Calu3 (cell line): ENCODE measurements around the gene MZT1. TPM values are rescaled to one million over a fixed set of nuclear protein-coding genes. Genes with fewer than 3 reads are reported as not detected.

Experiments used
- BruUV-seq: library from RNA; stranded (reverse); fragments of 400-500 nt; replicated peaks from 2 replicates; lab custom pipeline; 2021; lab: Mats Ljungman, UMichigan
- CTCF ChIA-PET: fragments of 300-600 bp; sonication (Branson Sonifier 250); formaldehyde crosslinking; loops from one replicate; lab custom pipeline; 2022; ENCODE audit warnings: antibody characterized with exemption; lab: Charles Lee
- DNase-seq: peaks from one replicate; pipeline ENCODE4 v3.0.0; 2022
- H3K27ac Mint-ChIP-seq: one replicate; pipeline ENCODE4 v1.8.0; 2022; ENCODE audit warnings: mixed read lengths; ENCODE audit not compliant: unreplicated experiment
- H3K27me3 Mint-ChIP-seq: one replicate; pipeline ENCODE4 v1.8.0; 2022; ENCODE audit warnings: mixed read lengths; ENCODE audit not compliant: unreplicated experiment
- H3K36me3 Mint-ChIP-seq: one replicate; pipeline ENCODE4 v1.8.0; 2022; ENCODE audit warnings: mild to moderate bottlenecking, moderate library complexity, mixed read lengths; ENCODE audit not compliant: insufficient read depth, unreplicated experiment
- H3K4me1 Mint-ChIP-seq: one replicate; pipeline ENCODE4 v1.8.0; 2022; ENCODE audit warnings: mild to moderate bottlenecking, low read depth, mixed read lengths; ENCODE audit not compliant: unreplicated experiment
- H3K4me3 Mint-ChIP-seq: one replicate; pipeline ENCODE4 v1.8.0; 2022; ENCODE audit warnings: mild to moderate bottlenecking, low read depth, moderate library complexity, mixed read lengths; ENCODE audit not compliant: unreplicated experiment
- H3K9me3 Mint-ChIP-seq: one replicate; pipeline ENCODE4 v1.8.0; 2022; ENCODE audit warnings: low read depth, mixed read lengths; ENCODE audit not compliant: unreplicated experiment
- intact Hi-C: fragments of 100-400 bp; cut with micrococcal nuclease; formaldehyde crosslinking; loops from one replicate; pipeline ENCODE4 v1.10.0; 2022; ENCODE audit not compliant: unreplicated experiment
- total RNA-seq: library from RNA; stranded (reverse); gene quantifications from 2 replicates; pipeline ENCODE4 v1.2.3, GENCODE V29; 2022
- TF ChIP-seq, protein P1 (sequence below): fragments of 200-600 bp; IDR thresholded peaks from one replicate; pipeline ENCODE4 v1.8.0; 2022; ENCODE audit warnings: antibody characterized with exemption; ENCODE audit not compliant: unreplicated experiment

Gene MZT1
- total RNA-seq, 1 experiment from 2014 or later = 11.4 TPM

DNA sequence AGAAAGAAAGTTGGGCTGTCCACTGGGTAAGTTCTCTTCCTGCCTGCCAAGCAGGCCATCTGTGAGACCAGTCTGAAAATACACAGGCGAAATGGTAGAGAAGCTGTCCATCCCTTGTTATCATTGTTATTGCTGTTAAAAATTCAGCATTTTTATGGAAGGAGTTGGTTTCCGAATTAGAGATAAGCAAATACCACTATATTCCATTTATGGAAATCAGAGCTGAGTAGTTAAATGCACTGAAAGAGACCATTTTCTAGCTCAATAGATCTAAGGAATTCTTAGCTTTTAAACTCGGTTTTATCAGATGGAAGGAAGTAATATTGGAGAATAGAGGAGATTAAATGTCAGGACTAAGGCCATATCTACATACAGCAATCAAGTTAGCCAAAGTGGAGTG, 40.7 kb downstream of the MZT1 start:
- intact Hi-C loops = no loop called here
- BruUV-seq = no TSS peak

DNA sequence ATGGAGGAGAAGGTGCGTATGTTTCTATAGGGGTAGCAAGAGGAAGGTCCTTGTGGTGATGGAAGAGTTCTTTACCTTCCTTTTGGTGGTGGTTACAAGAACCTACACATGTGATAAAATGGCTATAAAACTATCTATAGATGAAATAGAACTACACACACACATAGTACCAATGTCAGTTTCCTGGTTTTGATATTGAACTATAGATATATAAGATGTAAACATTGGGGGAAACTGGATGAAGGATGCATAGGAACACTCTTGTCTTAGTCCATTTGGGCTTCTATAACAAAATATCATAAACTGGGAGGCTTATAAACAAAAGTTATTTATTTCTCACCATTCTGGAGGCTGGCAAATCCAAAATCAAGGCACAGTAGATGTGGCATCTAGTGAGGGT, 47.1 kb downstream of the MZT1 start:
- DNase-seq = no peak
- H3K9me3 Mint-ChIP-seq = no peaks in the 10 kb centered on the region
- no TSS peak for BruUV-seq
- no peaks in the 10 kb centered on the region for H3K4me1 Mint-ChIP-seq
- no peak overlapping the region for H3K27ac Mint-ChIP-seq
- no peaks in the 10 kb centered on the region for H3K36me3 Mint-ChIP-seq
- intact Hi-C loops = no loop called here
- TF ChIP-seq, protein P1, sequence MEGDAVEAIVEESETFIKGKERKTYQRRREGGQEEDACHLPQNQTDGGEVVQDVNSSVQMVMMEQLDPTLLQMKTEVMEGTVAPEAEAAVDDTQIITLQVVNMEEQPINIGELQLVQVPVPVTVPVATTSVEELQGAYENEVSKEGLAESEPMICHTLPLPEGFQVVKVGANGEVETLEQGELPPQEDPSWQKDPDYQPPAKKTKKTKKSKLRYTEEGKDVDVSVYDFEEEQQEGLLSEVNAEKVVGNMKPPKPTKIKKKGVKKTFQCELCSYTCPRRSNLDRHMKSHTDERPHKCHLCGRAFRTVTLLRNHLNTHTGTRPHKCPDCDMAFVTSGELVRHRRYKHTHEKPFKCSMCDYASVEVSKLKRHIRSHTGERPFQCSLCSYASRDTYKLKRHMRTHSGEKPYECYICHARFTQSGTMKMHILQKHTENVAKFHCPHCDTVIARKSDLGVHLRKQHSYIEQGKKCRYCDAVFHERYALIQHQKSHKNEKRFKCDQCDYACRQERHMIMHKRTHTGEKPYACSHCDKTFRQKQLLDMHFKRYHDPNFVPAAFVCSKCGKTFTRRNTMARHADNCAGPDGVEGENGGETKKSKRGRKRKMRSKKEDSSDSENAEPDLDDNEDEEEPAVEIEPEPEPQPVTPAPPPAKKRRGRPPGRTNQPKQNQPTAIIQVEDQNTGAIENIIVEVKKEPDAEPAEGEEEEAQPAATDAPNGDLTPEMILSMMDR = no peak
- H3K4me3 Mint-ChIP-seq = no peak overlapping the region
- H3K27me3 Mint-ChIP-seq = no peaks in the 10 kb centered on the region
- CTCF ChIA-PET = no interaction called here

More for the DNA sequence above, 40.7 kb downstream of the MZT1 start:
- no peaks in the 10 kb centered on the region for H3K36me3 Mint-ChIP-seq
- H3K4me1 Mint-ChIP-seq = no peaks in the 10 kb centered on the region
- DNase-seq = no peak
- H3K4me3 Mint-ChIP-seq = no peak overlapping the region
- CTCF ChIA-PET = no interaction called here
- no peaks in the 10 kb centered on the region for H3K9me3 Mint-ChIP-seq
- TF ChIP-seq, protein P1 = no peak
- H3K27ac Mint-ChIP-seq = no peak overlapping the region
- no peaks in the 10 kb centered on the region for H3K27me3 Mint-ChIP-seq

DNA sequence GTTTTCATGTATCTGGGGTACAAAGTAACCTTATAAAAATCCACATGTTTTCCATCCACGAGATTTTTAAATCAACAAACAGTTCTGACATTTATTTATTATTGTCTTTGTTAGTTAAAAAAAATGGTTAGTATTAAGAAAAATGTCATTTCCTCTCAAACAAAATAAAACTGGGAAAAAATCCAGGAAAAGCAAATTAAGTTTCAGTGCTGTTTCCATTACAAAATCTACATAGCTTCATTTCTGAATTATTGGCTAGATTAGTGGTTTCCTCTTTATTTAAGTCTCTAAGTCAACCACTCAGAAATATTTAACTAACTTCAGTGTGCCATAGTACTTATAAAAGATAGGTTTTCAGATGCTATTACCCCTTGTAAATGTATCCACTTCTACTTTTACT, 49.1 kb downstream of the MZT1 start:
- intact Hi-C loops = no loop called here
- CTCF ChIA-PET = no interaction called here
- DNase-seq = no peak
- H3K27me3 Mint-ChIP-seq = no peaks in the 10 kb centered on the region
- no TSS peak for BruUV-seq
- TF ChIP-seq, protein P1 = no peak
- H3K9me3 Mint-ChIP-seq = no peaks in the 10 kb centered on the region
- no peak overlapping the region for H3K27ac Mint-ChIP-seq
- H3K4me3 Mint-ChIP-seq = no peak overlapping the region
- no peaks in the 10 kb centered on the region for H3K4me1 Mint-ChIP-seq
- H3K36me3 Mint-ChIP-seq = no peaks in the 10 kb centered on the region

DNA sequence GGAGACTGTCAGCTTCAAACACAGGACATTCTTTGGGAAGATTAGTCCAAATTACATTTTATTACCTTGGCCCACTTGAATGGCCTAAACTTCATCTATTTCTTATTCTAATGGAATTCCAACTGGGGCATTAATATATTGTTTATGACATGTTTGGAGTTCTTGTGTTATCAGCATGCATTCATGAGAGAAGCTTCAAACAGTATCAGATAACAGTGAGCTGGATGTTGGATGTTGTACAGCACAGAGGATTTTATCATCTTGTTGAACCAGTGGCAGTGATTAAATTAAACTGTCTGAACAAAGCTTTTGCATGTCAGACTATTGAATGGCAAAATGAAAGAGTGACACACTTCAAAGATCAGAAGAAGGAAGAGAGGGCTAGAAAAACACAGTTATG, 50.0 kb downstream of the MZT1 start:
- Mint-ChIP-seq H3K4me3 (no peak overlapping the region), H3K4me1 (no peaks in the 10 kb centered on the region), H3K27ac (no peak overlapping the region), H3K9me3 (no peaks in the 10 kb centered on the region), H3K36me3 (no peaks in the 10 kb centered on the region), H3K27me3 (no peaks in the 10 kb centered on the region)
- TF ChIP-seq, protein P1 = no peak
- CTCF ChIA-PET = interaction anchor here (0.6 kb wide), 1 partner anchor 1866 kb away, joined by 3 read pairs; no protein-coding TSS in a partner anchor
- no peak for DNase-seq
- BruUV-seq = no TSS peak
- intact Hi-C loops = no loop called here
